ENCODE measurements around the gene RABEP2. TPM values are rescaled to one million over a fixed set of nuclear protein-coding genes. Genes with fewer than 3 reads are reported as not detected.

RABEP2 gene
- total and polyA plus RNA-seq, 9 of the 15 experiments (the other 6 are each of a cell fraction or from before 2014, with no cell fraction given): 0.15 to 13.4 (median 3.5) TPM

- TF ChIP-seq CHAMP1 (IDR thresholded peaks at IDR 0.05) (no peak), SFPQ (IDR thresholded peaks at IDR 0.05; ENCODE audit: low read depth, low read length) (no peak), EGR1 (conservative IDR thresholded peaks at IDR 0.05) (no peak), ZNF24 (IDR thresholded peaks at IDR 0.05) (no peak), ZNF778 (CRISPR knock-in tag; IDR thresholded peaks at IDR 0.05) (no peak)
- TF ChIP-seq, protein P1, sequence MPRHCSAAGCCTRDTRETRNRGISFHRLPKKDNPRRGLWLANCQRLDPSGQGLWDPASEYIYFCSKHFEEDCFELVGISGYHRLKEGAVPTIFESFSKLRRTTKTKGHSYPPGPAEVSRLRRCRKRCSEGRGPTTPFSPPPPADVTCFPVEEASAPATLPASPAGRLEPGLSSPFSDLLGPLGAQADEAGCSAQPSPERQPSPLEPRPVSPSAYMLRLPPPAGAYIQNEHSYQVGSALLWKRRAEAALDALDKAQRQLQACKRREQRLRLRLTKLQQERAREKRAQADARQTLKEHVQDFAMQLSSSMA (CRISPR knock-in tag; IDR thresholded peaks at IDR 0.05): no peak
Measured at GRCh38 chr16:28938721-28939120, 13.7 kb upstream of the RABEP2 start (continued).
